Parathyroid adenoma (tissue), 2 donors: ENCODE results near the gene PRPF38B.
"Not testable (repeated sequence)": the region's sequence is repeated elsewhere in the genome, so short reads cannot be mapped to it uniquely, and the experiment has no call there.

ENCODE experiments used
- H2AFZ ChIP-seq: fragments of 300-600 bp; sonication (generic); one replicate; pipeline ENCODE4 v1.7.0; 2017; ENCODE audit warnings: antibody characterized with exemption, mild to moderate bottlenecking
- H3K27ac ChIP-seq: fragments of 300-600 bp; sonication (generic); one replicate; pipeline ENCODE4 v1.7.0; 2017
- H3K27me3 ChIP-seq: fragments of 300-600 bp; sonication (generic); one replicate; pipeline ENCODE4 v1.7.0; 2017; ENCODE audit warnings: low read length; ENCODE audit not compliant: control insufficient read depth, insufficient read depth
- H3K36me3 ChIP-seq: fragments of 300-600 bp; sonication (generic); one replicate; pipeline ENCODE4 v1.7.0; 2017; ENCODE audit warnings: low read length; ENCODE audit not compliant: control insufficient read depth, insufficient read depth
- H3K4me1 ChIP-seq: fragments of 300-600 bp; sonication (generic); one replicate; pipeline ENCODE4 v1.7.0; 2017; ENCODE audit warnings: control low read depth
- H3K4me2 ChIP-seq: fragments of 300-600 bp; sonication (generic); one replicate; pipeline ENCODE4 v1.7.0; 2017; ENCODE audit warnings: low read length
- H3K4me3 ChIP-seq: fragments of 300-600 bp; sonication (generic); one replicate; pipeline ENCODE4 v1.7.0; 2017; ENCODE audit warnings: low read depth, low read length
- H3K79me2 ChIP-seq: fragments of 300-600 bp; sonication (generic); one replicate; pipeline ENCODE4 v1.7.0; 2017; ENCODE audit warnings: control low read depth
- H3K9ac ChIP-seq: fragments of 300-600 bp; sonication (generic); one replicate; pipeline ENCODE4 v1.7.0; 2017; ENCODE audit warnings: mild to moderate bottlenecking
- H3K9me3 ChIP-seq: fragments of 300-600 bp; sonication (generic); one replicate; pipeline ENCODE4 v1.7.0; 2017; ENCODE audit warnings: low read length; ENCODE audit not compliant: control insufficient read depth
- CTCF ChIP-seq: fragments of 300-600 bp; sonication (generic); IDR thresholded peaks from one replicate; pipeline ENCODE4 v1.7.0; 2017; ENCODE audit warnings: antibody characterized with exemption, mild to moderate bottlenecking
- donor health status: primary hyperparathyroidism.

PRPF38B gene

GRCh38 chr1:108661030-108661609, 31.0 kb upstream of the PRPF38B start, which contains the start of gene HENMT1:
Gene HENMT1 (minus strand): TSS chr1:108661093. CDS start chr1:108659884, 1,209 bp downstream.
- H3K27ac ChIP-seq: peak within 1 kb of the TSS; percentile 74
- no peaks in the 10 kb centered on the region for H3K27me3 ChIP-seq
- no peaks in the 10 kb centered on the region for H3K36me3 ChIP-seq
- peak within 1 kb of the TSS; percentile 90 for H2AFZ ChIP-seq
- no peak within 1 kb of the TSS for H3K9ac ChIP-seq
- TF ChIP-seq CTCF: no peak
- no peaks in the 10 kb centered on the region for H3K4me1 ChIP-seq
- H3K9me3 ChIP-seq: no peaks in the 10 kb centered on the region
- H3K79me2 ChIP-seq: no peaks in the 10 kb centered on the region
- H3K4me3 ChIP-seq: peak within 1 kb of the TSS; percentile 53
- peak within 1 kb of the TSS; percentile 75 for H3K4me2 ChIP-seq

- H3K9ac ChIP-seq: no peak overlapping the region
- H3K4me2 ChIP-seq: no peak overlapping the region
- TF ChIP-seq CTCF: no peak
- H2AFZ ChIP-seq: no peak overlapping the region
- H3K36me3 ChIP-seq: no peaks in the 10 kb centered on the region
- no peaks in the 10 kb centered on the region for H3K9me3 ChIP-seq
- no peak overlapping the region for H3K27ac ChIP-seq
- H3K79me2 ChIP-seq: no peaks in the 10 kb centered on the region
- no peaks in the 10 kb centered on the region for H3K27me3 ChIP-seq
- no peaks in the 10 kb centered on the region for H3K4me1 ChIP-seq
- no peak overlapping the region for H3K4me3 ChIP-seq
Measured at GRCh38 chr1:108663074-108663473, 29.0 kb upstream of the PRPF38B start.

GRCh38 chr1:108664481-108664880, 27.6 kb upstream of the PRPF38B start:
- no peak for TF ChIP-seq CTCF
- Histone ChIP-seq H3K9ac (no peak overlapping the region), H3K27me3 (no peaks in the 10 kb centered on the region), H3K4me3 (no peak overlapping the region), H3K27ac (no peak overlapping the region), H3K79me2 (no peaks in the 10 kb centered on the region), H3K9me3 (no peaks in the 10 kb centered on the region), H3K4me2 (no peak overlapping the region), H2AFZ (no peak overlapping the region), H3K4me1 (no peaks in the 10 kb centered on the region), H3K36me3 (no peaks in the 10 kb centered on the region)

- Histone ChIP-seq H3K9ac (no peak overlapping the region), H3K9me3 (no peaks in the 10 kb centered on the region), H3K79me2 (no peaks in the 10 kb centered on the region), H3K4me3 (no peak overlapping the region), H3K27ac (no peak overlapping the region), H3K4me2 (no peak overlapping the region), H3K36me3 (no peaks in the 10 kb centered on the region), H3K27me3 (no peaks in the 10 kb centered on the region), H2AFZ (no peak overlapping the region), H3K4me1 (no peaks in the 10 kb centered on the region)
- TF ChIP-seq CTCF: no peak
Measured at GRCh38 chr1:108665067-108665466, 27.0 kb upstream of the PRPF38B start.

GRCh38 chr1:108665771-108666170, 26.3 kb upstream of the PRPF38B start:
- no peaks in the 10 kb centered on the region for H3K27me3 ChIP-seq
- H3K9ac ChIP-seq: no peak overlapping the region
- no peaks in the 10 kb centered on the region for H3K79me2 ChIP-seq
- no peaks in the 10 kb centered on the region for H3K9me3 ChIP-seq
- no peaks in the 10 kb centered on the region for H3K36me3 ChIP-seq
- H3K4me3 ChIP-seq: no peak overlapping the region
- no peak overlapping the region for H2AFZ ChIP-seq
- no peak overlapping the region for H3K4me2 ChIP-seq
- no peak for TF ChIP-seq CTCF
- no peaks in the 10 kb centered on the region for H3K4me1 ChIP-seq
- no peak overlapping the region for H3K27ac ChIP-seq

- H3K4me2 ChIP-seq, H3K4me1 ChIP-seq, H3K9ac ChIP-seq, H3K27ac ChIP-seq, H2AFZ ChIP-seq, H3K27me3 ChIP-seq, H3K4me3 ChIP-seq, H3K9me3 ChIP-seq, H3K79me2 ChIP-seq, H3K36me3 ChIP-seq: not testable (repeated sequence)
Measured at GRCh38 chr1:108667422-108667821, 24.7 kb upstream of the PRPF38B start.
